ENCODE data around the gene BUB3.

DNA sequence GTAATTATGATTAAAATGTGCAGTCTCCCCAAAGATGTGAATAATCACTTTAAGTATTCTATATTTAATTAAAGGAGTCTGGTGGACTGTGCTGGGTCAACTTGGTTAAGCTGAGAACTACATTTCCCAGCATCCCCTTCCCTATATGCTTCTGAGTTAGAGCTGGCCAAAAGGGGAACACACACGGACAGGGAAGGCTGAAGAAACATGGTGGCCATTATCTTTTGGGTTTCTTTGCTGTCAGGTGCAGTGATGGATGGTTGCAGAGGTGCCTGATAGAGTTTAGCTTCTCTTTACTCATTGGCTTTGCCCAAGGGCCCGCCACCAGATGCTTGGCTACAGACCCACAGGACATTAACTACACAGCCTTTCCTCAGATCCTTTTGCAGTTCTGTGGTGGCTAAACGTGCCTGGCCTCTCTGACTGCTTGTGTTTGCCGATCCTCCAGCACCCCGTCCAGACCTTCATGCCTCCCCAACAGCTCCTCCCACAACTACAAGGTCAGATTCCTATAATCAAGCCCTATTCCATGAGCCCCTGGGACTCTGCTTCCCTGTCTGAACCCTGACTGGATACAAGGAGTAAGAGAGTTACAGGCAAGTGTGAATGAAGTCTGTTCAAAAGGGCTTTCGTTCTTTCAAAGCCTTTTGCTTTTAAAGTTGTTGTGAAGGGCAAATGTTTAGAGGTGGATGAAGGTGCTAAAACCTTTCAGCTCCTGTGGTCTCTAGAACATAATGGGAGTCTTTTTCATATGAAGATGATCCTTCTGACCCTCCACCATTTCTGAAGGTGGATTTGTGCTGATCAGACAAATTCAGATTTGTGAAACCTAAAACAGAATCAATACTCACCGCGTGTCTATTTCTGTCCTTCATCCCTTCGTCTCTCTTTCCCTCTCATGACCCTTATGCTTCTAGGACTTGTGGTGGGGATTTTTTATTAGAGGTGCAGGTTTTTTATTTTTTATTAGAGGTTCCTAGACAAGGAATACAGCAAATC lies 21.5 kb downstream of the BUB3 start:
- TF ChIP-seq, protein P1, sequence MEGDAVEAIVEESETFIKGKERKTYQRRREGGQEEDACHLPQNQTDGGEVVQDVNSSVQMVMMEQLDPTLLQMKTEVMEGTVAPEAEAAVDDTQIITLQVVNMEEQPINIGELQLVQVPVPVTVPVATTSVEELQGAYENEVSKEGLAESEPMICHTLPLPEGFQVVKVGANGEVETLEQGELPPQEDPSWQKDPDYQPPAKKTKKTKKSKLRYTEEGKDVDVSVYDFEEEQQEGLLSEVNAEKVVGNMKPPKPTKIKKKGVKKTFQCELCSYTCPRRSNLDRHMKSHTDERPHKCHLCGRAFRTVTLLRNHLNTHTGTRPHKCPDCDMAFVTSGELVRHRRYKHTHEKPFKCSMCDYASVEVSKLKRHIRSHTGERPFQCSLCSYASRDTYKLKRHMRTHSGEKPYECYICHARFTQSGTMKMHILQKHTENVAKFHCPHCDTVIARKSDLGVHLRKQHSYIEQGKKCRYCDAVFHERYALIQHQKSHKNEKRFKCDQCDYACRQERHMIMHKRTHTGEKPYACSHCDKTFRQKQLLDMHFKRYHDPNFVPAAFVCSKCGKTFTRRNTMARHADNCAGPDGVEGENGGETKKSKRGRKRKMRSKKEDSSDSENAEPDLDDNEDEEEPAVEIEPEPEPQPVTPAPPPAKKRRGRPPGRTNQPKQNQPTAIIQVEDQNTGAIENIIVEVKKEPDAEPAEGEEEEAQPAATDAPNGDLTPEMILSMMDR (conservative IDR thresholded peaks at IDR 0.05): no peak
- no peak for TF ChIP-seq ZFX (IDR thresholded peaks at IDR 0.05)

All from C4-2B (cell line).